Neural cell (in vitro differentiated cells): ENCODE results near the gene ZNF536.

Experiments used
- CTCF ChIP-seq: fragments of 450-650 bp; IDR thresholded peaks from 2 replicates; pipeline ENCODE4 v1.5.1; 2014; ENCODE audit warnings: antibody characterized with exemption, mild to moderate bottlenecking, moderate library complexity; ENCODE audit not compliant: poor library complexity, severe bottlenecking
- EP300 ChIP-seq: fragments of 450-650 bp; conservative IDR thresholded peaks from 2 replicates; pipeline ENCODE4 v1.6.1; 2014; ENCODE audit warnings: antibody characterized with exemption, mild to moderate bottlenecking, moderate library complexity; ENCODE audit not compliant: poor library complexity, severe bottlenecking
- POLR2AphosphoS5 ChIP-seq: IDR thresholded peaks from 2 replicates; pipeline ENCODE4 v1.6.1; 2012
- REST ChIP-seq: IDR thresholded peaks from 2 replicates; pipeline ENCODE4 v1.6.1; 2012; ENCODE audit warnings: borderline replicate concordance

GRCh38 chr19:30419568-30420180 is 47.5 kb downstream of the ZNF536 start:
- no peak for TF ChIP-seq REST
- TF ChIP-seq CTCF: no peak
- TF ChIP-seq EP300: no peak
- no peak for TF ChIP-seq POLR2AphosphoS5
